Astrocyte of the spinal cord (primary cell): ENCODE data around the gene PPP3R1.

ENCODE experiments used
- DNase-seq: peaks from one replicate; pipeline ENCODE4 v3.0.0; 2011; ENCODE audit warnings: low read depth, low spot score
- H3K4me3 ChIP-seq: 2 replicates; pipeline ENCODE4 v1.5.1; 2011; ENCODE audit warnings: low read depth, mild to moderate bottlenecking, low read length, moderate library complexity
- CTCF ChIP-seq: IDR thresholded peaks from 2 replicates; pipeline ENCODE4 v1.5.1; 2012; ENCODE audit warnings: low read depth, mild to moderate bottlenecking, low read length, inconsistent platforms
- in situ Hi-C: cut with HindIII; loops from 2 replicates; pipeline ENCODE4 v1.10.0; 2017; ENCODE audit warnings: low sequenced_read_pairs

Gene PPP3R1

GRCh38 chr2:68252400-68253218 lies at the start of gene PPP3R1:
TSS of gene PPP3R1 (minus strand) at chr2:68252532. CDS start at chr2:68252127, 405 bp downstream.
- peak within 1 kb of the TSS; percentile 85 for H3K4me3 ChIP-seq
- DNase-seq: peak; percentile 97
- in situ Hi-C loops: no loop called here
- TF ChIP-seq CTCF: no peak

- DNase-seq: no peak
- TF ChIP-seq CTCF: no peak
- no peak overlapping the region for H3K4me3 ChIP-seq
- in situ Hi-C loops: no loop called here
Measured at GRCh38 chr2:68295516-68295915, 43.2 kb upstream of the PPP3R1 start.

GRCh38 chr2:68294913-68295312 lies 42.6 kb upstream of the PPP3R1 start:
- no peak for TF ChIP-seq CTCF
- no peak for DNase-seq
- no peak overlapping the region for H3K4me3 ChIP-seq
- in situ Hi-C loops: no loop called here

- H3K4me3 ChIP-seq: no peak overlapping the region
- no peak for DNase-seq
- TF ChIP-seq CTCF: no peak
- in situ Hi-C loops: no loop called here
Measured at GRCh38 chr2:68294187-68294586, 41.9 kb upstream of the PPP3R1 start.

GRCh38 chr2:68293755-68294154 lies 41.4 kb upstream of the PPP3R1 start:
- H3K4me3 ChIP-seq: no peak overlapping the region
- in situ Hi-C loops: no loop called here
- DNase-seq: no peak
- TF ChIP-seq CTCF: no peak

GRCh38 chr2:68293024-68293423 lies 40.7 kb upstream of the PPP3R1 start:
- no peak for TF ChIP-seq CTCF
- in situ Hi-C loops: no loop called here
- no peak overlapping the region for H3K4me3 ChIP-seq
- DNase-seq: no peak
